HG03575 (cell line): ENCODE data around the gene ZBTB16.

Source experiments
- ATAC-seq: cut with Tn5 transposase; IDR thresholded peaks from one replicate; pipeline ENCODE4 v1.9.1; 2021; ENCODE audit not compliant: unreplicated experiment, insufficient number of reproducible peaks, low FRiP score; ENCODE audit errors: extremely low read depth

The ZBTB16 gene

GRCh38 chr11:114169321-114169749 is 109.8 kb downstream of the ZBTB16 start:
- ATAC-seq: no peak

- no peak for ATAC-seq
Measured at GRCh38 chr11:114169821-114170220, 110.3 kb downstream of the ZBTB16 start.

GRCh38 chr11:114170226-114170625 is 110.7 kb downstream of the ZBTB16 start:
- ATAC-seq: no peak

GRCh38 chr11:114171257-114172054 is 111.9 kb downstream of the ZBTB16 start:
- ATAC-seq: no peak

- ATAC-seq: no peak
Measured at GRCh38 chr11:114172055-114172861, 112.7 kb downstream of the ZBTB16 start.

- ATAC-seq: no peak
Measured at GRCh38 chr11:114172871-114173444, 113.4 kb downstream of the ZBTB16 start.

GRCh38 chr11:114173843-114174242 is 114.3 kb downstream of the ZBTB16 start:
- ATAC-seq: no peak

- no peak for ATAC-seq
Measured at GRCh38 chr11:114174712-114175495, 115.4 kb downstream of the ZBTB16 start.

GRCh38 chr11:114175706-114176105 is 116.2 kb downstream of the ZBTB16 start:
- ATAC-seq: no peak

GRCh38 chr11:114176321-114176720 is 116.8 kb downstream of the ZBTB16 start:
- no peak for ATAC-seq

- ATAC-seq: no peak
Measured at GRCh38 chr11:114178656-114179055, 119.1 kb downstream of the ZBTB16 start.

- ATAC-seq: no peak
Measured at GRCh38 chr11:114179234-114179941, 119.9 kb downstream of the ZBTB16 start.

GRCh38 chr11:114180301-114181055 is 121.0 kb downstream of the ZBTB16 start:
- ATAC-seq: no peak

- no peak for ATAC-seq
Measured at GRCh38 chr11:114181195-114181594, 121.7 kb downstream of the ZBTB16 start.

GRCh38 chr11:114181752-114182151 is 122.2 kb downstream of the ZBTB16 start:
- no peak for ATAC-seq

- ATAC-seq: no peak
Measured at GRCh38 chr11:114182471-114183043, 123.0 kb downstream of the ZBTB16 start.

GRCh38 chr11:114183044-114183511 is 123.6 kb downstream of the ZBTB16 start:
- no peak for ATAC-seq
